NCI-H2227 (cell line): Measurements from ENCODE around the gene AP5M1.
"Not testable (repeated sequence)": the region's sequence is repeated elsewhere in the genome, so short reads cannot be mapped to it uniquely, and the experiment has no call there.

Experiments
- DNase-seq: peaks from one replicate; lab custom pipeline; 2025; ENCODE audit not compliant: unreplicated experiment; lab: John Stamatoyannopoulos, UW

Gene AP5M1, protein sequence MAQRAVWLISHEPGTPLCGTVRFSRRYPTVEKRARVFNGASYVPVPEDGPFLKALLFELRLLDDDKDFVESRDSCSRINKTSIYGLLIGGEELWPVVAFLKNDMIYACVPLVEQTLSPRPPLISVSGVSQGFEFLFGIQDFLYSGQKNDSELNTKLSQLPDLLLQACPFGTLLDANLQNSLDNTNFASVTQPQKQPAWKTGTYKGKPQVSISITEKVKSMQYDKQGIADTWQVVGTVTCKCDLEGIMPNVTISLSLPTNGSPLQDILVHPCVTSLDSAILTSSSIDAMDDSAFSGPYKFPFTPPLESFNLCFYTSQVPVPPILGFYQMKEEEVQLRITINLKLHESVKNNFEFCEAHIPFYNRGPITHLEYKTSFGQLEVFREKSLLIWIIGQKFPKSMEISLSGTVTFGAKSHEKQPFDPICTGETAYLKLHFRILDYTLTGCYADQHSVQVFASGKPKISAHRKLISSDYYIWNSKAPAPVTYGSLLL

DNA sequence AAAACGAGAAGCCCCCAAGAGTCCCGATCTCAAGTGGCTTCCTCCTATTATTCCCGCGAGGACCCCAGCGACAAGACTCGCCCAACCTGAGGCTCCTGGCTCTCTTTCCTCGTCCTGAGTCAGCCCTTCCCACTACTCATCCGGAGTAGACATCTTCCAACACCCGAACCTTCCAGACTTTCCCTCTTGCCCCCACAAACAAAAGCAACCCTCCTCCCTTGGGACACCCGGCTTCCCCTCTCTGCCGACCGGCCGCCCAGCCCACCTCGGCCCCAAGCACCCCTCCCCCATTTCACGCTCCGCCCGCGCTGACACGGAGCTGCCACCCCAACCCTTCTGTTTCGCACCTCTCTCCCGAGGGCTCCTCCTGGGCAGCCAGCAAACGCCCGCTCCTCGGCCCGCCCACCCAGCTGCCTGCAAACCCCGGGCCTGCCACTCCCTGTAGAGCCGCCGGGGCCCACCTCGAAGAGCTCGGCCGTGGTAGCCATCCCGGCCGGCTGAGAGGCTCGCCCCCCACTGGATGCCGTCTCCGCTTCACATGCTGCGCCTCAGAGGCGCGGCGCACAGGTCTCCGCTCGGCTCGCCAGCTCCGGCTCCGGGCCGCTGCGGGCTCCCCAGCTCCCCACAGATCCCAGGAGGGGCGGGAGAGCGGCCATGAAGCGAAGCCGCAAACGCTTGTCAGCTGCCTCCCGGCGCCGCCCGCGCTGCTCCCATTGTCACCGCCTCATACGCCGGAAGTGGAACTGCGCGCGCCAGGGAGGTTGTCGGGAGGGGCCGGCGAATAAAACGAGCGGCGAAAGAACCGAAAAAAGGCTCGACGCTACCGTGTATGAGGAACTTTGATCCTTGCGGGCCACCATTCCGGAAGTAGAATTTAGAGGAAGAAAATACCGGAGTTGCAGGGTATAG is at the start of gene AP5M1, which contains the start of gene EXOC5:
Gene AP5M1, plus strand, starts transcription at position 811 of the 909 bp plus-strand sequence. CDS start 344 bp downstream, outside the sequence.
Gene EXOC5, minus strand, starts transcription at position 745 of the 909 bp plus-strand sequence. Its CDS starts 257 bp downstream, at position 488.
- peak; percentile 96 for DNase-seq

DNA sequence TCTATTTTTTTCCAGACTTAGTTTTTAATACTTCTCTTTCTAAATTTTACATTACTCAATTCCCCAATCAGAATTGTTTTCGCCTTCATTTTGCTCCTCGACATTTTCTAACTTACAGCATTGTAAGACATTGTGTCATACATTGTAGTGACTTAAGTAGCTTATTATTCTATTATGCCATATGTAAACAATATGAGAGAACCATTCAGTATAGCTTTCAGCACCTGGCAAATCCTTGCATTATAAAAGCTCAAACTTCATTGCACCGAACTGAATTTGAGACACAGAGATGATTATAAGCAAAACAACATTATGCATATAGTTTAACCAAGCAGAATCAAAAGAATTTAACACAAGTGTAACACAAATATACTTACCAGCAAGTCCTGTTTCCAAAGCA is 46.8 kb upstream of the AP5M1 start:
- no peak for DNase-seq

DNA sequence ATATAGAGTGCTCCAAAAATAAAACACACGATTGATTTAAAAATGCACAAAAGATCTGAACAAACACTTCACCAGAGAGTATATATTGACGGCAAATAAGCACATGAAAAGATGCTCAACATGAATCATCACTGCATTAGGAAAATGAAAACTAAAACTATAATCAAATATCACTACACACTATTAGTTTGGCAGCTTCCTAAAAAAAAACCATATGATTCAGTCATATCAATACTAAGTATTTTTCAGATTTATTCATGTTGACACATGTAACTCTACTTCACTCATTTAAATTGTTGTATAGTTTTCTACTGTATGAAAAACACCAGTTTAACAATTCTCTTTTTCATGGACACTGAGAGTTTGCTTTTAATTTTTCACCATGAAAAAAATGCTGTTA is 41.7 kb upstream of the AP5M1 start:
- no peak for DNase-seq

DNA sequence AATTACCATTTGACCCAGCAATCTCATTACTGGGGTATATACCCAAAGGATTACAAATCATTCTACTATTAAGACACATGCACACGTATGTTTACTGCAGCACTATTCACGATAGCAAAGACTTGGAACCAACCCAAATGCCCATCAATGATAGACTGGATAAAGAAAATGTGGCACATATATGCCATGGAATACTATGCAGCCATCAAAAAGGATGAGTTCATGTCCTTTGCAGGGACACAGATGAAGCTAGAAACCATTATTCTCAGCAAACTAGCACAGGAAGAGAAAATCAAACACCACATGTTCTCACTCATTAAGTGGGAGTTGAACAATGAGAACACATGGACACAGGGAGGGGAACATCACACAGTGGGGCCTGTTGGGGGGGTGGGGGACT is 40.5 kb upstream of the AP5M1 start:
- DNase-seq: not testable (repeated sequence)

DNA sequence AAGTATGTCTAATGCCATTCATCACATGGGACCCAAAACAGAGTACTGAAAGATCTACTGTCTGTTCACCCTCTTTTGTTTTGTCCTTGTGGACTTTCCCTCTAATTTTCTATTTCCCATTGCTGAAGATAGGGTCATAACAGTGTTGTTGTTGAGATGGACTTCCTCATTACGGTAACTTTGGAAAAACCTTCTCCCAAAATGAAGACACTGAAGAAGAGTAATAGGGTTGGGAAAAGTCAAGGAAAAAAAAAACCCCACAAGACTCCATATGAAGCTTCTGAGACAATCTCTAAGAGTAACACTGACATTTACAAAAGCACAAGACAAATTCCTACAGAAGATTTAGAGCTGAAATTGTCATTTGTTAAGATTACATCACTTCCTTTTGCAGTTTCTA is 36.8 kb upstream of the AP5M1 start:
- DNase-seq: no peak

DNA sequence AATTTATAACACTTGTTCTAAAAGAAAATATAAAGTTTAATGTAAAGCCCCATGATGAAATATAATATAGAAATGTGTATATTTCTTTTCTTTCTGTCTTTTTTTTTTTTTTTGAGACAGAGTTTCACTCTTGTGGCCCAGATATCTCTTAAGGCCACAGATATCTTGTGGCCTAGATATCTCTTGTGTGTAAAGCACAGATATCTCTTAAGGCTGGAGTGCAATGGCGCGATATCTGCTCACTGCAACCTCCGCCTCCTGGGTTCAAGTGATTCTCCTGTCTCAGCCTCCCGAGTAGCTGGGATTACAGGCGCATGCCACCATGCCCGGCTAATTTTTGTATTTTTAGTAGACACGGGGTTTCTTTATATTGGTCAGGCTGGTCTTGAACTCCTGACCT is 28.7 kb upstream of the AP5M1 start:
- not testable (repeated sequence) for DNase-seq

DNA sequence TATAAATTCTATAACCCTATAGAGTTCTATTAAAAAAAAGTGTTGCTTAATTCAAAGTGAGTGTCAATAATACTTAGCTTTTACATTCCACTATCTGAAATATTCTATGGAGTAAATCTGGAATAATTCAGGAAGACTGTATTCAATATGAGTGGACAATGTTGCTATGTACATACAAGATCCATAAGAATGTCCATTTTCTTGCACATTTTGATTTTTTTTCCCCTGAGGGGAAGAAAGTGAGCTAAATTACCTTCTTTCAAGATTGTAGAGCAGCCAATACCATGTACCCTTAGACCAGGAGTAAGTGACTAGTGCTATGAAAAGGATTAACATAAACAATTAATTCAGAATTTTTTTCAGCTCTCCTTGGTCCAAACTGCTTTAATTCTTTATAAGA is 25.5 kb upstream of the AP5M1 start:
- DNase-seq: no peak

DNA sequence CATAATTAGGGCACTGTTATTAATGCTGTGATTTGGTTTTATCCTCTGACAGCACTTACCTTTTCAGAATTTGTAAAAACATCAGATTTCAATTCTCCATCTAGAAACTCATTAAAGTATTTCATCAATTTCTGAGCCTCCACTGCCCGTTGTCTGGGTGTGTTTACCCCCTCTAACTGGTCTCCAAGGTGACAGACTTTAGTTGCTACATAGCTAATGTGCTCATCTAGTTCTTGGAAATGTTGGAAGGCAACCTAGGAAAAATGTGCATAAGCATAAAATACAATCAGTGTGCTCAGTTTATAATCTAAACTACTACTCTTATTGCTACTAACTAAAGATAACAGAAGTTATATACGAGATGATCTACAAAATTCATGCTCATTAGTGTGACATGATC is 24.7 kb upstream of the AP5M1 start:
- DNase-seq: no peak

DNA sequence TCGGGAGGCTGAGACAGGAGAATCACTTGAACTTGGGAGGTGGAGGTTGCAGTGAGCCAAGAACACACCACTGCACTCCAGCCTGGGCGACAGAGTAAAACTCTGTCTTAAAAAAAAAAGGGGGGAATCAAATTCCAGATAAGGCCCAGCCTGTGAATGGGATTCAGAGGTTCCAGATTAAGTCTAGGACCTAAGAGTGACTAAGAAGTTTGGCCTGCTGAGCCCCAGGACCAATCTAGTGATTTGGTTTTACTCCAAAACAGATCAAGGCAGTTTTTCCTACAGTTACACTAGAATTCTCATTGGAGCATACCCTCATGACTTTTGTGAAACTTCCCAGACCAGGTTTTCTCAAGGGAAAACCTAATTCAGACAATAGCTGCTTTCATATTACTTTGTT is 22.8 kb upstream of the AP5M1 start:
- DNase-seq: no peak

DNA sequence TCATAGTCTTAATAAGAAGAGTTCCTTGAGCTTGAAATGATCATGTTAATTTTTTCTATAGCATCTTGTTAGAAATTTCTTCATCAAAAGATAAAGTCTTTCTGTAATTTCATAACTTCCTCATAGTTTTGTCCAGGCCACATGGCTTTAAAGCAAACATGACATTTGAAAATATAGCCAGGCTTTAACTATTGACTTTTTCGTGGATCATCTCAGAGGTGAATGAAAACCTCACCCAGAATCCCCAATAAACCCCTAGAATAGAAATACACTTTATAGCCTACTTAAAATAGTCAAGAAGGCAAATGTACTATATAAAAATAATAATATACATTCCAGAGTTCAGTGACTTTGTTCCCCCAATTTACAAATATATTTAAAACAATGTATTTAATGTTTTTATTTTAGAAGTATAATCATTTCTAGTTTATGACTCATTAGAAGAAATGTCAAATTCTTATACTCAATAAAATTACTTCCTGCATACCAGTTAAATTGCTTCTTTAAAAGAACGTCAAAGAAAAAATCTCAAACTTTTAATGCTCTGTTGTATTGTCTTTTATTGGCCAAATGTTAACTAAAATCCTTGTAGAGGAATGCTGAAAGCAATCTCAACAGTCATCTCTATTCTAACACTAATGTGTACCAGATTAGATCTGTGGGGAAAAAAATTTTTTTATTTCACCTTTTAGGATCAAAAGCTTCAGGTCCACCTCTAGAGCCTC is 21.7 kb upstream of the AP5M1 start:
- DNase-seq: no peak

DNA sequence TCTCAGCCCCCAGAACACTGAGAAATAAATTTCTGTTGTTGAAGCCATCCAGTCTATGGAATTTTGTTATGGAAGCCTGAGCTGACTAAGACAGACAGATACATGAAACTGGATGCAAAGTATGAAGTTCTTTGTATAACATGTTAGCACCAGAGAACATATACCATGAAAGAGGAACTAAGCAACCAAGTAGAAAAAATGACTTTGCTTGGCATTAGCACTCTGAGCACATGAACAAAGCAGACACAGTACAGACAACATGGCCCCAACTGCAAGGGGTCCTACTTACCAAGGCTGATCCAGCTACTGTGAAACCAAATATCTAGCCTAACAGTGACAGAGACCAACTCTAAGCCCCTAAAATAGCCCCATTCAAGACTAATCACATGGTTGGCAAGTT is 13.9 kb upstream of the AP5M1 start:
- DNase-seq: no peak

DNA sequence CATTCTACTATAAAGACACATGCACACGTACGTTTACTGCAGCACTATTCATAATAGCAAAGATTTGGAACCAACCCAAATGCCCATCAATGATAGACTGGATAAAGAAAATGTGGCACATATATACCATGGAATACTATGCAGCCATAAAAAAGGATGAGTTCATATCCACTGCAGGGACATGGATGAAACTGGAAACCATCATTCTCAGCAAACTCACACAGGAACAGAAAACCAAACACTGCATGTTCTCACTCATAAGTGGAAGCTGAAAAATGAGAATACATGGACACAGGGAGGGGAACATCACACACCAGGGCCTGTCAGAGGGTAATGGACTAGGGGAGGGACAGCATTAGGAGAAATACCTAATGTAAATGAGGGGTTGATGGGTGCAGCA is 10.6 kb upstream of the AP5M1 start:
- DNase-seq: not testable (repeated sequence)

DNA sequence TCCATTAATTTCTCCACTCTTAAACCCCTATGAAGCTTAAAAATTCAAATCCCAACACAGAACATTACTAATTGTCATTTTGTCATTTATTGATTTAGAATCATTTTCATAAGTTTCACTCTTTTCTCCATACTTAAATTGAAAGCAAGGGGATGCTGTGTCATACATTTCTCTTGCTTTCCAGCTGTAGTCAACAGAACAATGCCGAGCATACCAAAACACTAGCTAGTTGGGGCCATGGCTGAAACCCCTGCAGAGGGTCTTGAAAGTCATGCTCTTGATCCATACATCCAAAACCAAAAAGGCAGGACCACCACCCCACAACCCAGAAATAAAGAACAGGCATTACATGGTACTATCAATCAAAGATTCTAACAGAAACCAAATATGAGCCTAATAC is 9.1 kb upstream of the AP5M1 start:
- no peak for DNase-seq

DNA sequence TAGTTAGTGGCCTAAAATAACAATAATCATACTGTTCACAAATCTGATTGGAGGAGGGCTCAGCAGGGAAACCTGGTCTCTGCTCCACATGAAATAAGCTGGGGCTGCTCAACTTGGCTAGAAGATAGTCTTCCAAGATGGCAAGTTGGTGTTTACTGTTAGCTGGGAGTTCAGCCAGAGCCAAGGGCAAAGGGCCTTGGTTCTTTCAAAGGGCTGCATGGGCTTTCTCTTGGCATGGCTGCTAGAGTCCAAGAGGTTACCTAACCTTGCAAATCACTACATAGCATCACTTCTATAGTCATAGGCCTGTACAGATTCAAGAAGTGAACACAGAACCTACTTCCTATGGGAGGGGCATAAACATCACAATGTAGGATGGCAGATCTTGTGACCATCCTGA is 7.2 kb upstream of the AP5M1 start:
- no peak for DNase-seq

DNA sequence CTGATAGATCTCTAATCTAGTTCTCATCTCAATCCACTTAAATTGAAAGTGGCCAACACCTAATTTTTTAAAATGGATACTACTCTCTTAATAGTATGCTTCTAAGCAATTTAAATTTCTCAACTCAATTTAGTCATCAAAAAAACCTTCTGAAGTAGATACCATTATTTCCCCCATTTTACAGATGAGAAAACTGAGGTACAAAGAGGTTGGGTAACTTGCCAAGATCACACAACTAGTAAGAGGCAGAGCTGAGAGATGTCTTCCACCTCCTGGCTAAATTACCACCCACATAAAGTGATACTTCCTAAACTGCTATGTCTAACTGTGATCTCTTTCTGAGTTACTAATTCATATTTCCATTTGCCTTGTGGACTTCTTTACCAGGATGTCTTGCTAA is 6.7 kb upstream of the AP5M1 start:
- no peak for DNase-seq

DNA sequence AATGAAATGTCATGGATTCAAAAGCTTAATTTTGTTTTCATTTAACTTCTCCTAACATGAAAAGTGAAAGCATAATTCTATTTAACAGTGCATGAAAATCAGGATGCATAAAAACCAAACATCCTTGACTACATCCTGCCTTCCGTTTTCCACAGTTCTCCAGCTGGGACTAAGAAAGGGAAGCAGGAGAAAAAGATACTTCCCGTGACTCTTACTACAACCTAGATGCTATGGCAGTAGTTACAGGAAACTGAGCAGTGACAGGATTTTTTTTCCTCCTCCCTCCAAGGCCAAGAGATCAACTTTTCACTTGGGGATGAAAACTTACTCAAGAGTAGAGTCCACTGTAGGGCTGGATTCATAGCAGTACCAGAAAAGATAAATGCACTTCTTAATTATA is 2.7 kb upstream of the AP5M1 start:
- no peak for DNase-seq

DNA sequence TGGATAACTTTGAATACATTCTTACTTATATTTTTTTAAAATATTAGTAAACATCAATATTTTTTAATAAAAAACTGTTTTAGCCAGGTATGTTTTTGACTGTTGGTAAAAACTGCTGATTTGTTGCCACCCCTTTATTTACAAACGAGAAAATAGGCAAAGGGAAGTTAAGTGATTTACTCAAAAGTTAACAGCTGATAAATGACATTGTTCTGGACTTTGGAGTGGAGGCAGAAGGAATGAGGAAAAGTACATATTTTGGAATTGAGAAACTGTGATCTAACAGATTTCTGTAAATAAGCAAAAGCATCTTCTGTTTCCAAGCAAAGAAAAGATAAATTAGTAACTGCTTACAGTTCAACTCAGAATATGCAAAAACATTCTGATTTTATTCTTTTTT is 4.5 kb downstream of the AP5M1 start:
- no peak for DNase-seq

DNA sequence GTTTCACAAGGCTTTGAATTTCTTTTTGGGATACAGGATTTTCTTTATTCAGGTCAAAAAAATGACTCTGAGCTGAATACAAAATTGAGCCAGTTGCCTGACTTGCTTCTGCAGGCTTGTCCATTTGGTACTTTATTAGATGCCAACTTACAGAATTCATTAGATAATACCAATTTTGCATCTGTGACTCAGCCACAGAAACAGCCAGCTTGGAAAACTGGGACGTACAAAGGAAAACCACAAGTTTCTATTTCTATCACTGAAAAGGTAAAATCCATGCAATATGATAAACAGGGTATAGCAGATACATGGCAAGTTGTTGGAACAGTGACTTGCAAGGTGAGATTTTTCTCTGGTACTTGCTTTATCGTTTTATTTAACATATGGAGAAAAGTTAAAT is 5.8 kb downstream of the AP5M1 start:
- DNase-seq: no peak

DNA sequence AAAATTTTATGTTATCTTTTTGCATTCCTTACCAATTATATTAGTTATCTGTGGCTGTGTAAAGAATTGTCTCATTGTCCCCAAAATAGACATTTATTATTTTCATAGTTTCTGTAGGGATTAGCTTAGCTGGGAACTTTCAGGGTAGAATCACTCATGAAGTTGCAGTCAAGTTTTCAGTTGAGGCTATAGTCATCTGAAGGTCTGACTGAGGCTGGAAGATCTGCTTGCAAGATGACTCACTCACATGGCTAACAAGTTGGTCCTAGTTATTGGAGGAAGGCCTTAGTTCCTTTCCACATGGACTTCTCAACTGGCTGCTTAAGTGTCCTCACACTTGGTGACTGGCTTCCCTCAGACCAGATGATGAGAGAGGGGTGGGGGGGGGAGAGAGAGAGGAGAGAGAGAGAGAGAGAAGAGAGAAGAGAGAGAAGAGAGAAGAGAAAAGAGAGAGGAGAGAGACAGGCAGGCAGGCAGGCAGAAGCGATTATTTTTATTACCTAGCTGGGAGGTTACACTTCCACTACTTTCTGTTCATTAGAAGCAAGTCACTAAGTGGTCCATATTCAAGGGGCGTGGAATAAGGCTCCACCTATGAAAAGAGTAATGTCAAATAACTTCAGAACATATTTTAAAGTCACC is 6.4 kb downstream of the AP5M1 start:
- no peak for DNase-seq

DNA sequence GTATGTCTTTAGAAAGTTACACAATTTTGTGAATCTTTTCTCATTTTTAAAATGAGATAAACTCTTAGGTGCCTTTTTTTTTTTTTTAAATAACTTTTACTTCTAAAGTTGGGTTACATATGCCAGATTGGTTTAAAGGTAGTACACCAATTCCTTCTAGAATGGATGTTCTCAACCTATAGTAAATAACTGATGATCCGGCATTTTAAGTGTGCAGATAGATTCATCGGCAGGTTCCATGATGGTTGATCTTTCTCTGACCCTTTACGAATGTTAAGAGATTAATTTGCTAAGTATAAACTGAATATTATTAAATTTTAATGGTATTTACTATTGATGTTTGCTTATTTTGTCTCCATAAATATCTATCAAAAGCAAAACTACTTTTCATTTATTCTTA is 8.3 kb downstream of the AP5M1 start:
- DNase-seq: no peak

DNA sequence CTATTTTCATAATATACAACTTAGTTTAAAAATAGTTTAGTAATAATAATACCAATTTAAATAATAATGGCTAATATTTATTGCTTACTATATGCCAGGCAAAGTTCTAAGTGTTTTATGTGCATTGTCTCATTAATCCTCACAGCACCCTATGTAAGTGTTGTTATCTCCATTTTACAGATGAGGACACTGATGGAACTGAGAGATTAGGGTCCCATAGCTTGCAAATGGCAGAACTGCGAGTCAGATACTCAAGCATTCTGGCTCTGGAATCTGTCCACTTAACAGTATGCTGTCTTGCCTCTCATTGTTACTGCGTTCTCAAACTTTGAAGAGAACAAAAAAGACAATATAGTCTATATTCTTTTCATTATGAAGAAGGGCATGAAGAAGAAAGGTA is 19.0 kb downstream of the AP5M1 start:
- DNase-seq: no peak
